ENCODE measurements around the gene BARHL1. TPM values are rescaled to one million over a fixed set of nuclear protein-coding genes. Genes with fewer than 3 reads are reported as not detected.

Gene BARHL1
- total RNA-seq, 1 donor = not detected

DNA sequence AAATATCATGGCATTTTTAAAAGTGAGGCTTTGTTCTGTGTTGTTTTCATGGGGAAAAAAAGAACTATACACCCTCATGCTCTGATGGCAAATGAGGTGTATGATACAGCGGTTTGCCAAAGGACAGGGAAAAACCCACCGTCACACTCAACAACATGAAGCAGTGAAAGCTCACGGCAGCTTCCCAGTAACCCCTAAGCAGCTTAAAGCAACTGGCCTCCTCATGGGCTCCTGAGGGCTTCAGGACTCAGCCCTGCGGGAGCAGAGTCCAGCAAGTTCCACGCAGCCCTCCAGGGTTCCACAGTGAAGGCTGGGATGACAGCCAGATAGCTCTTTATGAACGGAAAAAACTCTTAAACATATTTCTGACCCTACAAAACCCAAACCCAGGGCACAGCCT, 12.9 kb downstream of the BARHL1 start:
- no peak for DNase-seq (ENCODE audit: low read depth)
- TF ChIP-seq, protein P1, sequence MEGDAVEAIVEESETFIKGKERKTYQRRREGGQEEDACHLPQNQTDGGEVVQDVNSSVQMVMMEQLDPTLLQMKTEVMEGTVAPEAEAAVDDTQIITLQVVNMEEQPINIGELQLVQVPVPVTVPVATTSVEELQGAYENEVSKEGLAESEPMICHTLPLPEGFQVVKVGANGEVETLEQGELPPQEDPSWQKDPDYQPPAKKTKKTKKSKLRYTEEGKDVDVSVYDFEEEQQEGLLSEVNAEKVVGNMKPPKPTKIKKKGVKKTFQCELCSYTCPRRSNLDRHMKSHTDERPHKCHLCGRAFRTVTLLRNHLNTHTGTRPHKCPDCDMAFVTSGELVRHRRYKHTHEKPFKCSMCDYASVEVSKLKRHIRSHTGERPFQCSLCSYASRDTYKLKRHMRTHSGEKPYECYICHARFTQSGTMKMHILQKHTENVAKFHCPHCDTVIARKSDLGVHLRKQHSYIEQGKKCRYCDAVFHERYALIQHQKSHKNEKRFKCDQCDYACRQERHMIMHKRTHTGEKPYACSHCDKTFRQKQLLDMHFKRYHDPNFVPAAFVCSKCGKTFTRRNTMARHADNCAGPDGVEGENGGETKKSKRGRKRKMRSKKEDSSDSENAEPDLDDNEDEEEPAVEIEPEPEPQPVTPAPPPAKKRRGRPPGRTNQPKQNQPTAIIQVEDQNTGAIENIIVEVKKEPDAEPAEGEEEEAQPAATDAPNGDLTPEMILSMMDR (IDR thresholded peaks at IDR 0.05; ENCODE audit: insufficient read depth, low read length) = no peak
- H3K4me3 ChIP-seq (ENCODE audit: low read depth, low read length) = no peak overlapping the region

DNA sequence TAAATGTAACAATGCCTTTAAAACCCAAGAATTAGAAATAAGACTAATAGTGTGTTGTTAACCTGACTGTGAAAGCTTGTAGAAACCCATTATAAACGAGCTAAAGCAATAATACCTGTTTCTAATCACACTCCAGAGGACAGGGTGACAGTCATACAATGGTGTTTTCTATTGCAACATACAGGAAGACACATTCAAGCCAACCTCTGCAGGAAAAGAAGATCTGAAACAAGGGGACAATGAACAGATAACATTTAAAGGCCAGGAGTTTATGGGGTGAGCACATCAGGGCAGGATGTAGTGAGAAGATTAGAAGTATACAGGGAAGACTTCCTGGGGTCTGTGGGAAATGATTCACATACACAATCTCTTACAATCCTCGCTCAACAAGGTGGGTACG, 13.8 kb downstream of the BARHL1 start:
- TF ChIP-seq, protein P1 (IDR thresholded peaks at IDR 0.05; ENCODE audit: insufficient read depth, low read length) = no peak
- DNase-seq (ENCODE audit: low read depth) = no peak
- no peak overlapping the region for H3K4me3 ChIP-seq (ENCODE audit: low read depth, low read length)

DNA sequence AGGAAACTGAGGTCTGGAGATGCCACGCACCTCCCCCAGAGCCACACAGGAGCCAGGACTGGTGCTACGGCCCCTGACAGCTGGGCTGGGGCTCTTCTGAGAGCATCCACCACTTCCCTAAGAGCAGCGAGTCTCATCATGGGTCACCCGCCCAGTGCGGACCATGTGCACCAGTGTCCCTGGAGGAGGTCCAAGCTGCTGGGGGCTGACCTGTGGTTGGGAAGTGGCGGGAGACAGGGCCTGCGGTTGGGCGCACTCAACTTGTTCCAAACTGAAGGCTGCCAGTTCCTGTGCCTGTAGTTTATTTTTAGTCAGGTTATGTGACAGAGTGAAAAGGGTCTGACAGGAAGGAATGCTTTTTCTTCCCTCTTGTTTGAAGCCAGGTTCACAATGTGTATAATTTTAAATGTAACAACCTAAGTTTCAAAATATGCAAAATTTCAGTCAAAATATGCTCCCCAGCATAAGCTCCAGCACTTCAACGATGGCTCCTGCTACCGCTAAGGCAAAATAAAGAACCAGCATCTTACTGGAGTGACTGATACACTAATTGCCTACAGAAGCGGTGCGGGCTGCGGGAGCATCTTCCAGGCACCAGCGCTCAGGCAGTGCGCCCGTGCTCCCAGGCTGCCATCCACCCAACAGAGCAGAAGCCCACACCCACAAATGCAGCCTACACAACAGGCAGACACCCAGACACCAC, 14.8 kb downstream of the BARHL1 start:
- no peak overlapping the region for H3K4me3 ChIP-seq (ENCODE audit: low read depth, low read length)
- no peak for DNase-seq (ENCODE audit: low read depth)
- TF ChIP-seq, protein P1 (IDR thresholded peaks at IDR 0.05; ENCODE audit: insufficient read depth, low read length) = no peak

DNA sequence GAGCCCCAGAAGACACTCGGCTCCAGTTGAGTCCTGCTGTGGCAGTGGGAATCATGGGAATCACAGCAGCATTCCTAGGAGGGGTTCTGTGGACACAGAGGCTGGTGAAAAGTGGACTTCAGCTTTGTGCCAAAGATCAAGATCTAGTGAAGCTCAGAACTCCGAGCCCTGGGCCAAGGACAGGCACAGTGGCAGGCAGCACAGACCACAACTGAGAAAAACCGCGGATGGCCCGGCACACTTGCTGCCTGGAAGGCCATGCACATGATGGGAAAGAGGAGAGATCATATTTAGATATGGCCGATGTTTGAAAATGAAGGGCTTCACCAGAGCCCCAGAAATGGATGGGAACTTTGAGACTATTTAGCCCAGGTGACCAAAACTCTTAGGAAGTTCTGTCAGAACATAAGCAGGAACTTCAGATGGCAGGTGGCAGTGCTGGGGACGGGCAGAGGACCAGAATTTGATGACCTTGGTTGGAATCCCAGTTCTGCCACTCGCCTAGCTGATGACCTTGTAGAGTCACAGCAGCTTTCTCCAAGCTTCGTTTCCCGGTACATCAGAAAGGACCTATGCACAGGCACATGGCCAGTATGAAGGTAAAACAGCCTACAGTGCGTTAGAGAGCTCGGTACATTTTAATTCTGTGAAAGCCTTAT, 18.0 kb downstream of the BARHL1 start:
- no peak overlapping the region for H3K4me3 ChIP-seq (ENCODE audit: low read depth, low read length)
- TF ChIP-seq, protein P1 (IDR thresholded peaks at IDR 0.05; ENCODE audit: insufficient read depth, low read length) = no peak

DNA sequence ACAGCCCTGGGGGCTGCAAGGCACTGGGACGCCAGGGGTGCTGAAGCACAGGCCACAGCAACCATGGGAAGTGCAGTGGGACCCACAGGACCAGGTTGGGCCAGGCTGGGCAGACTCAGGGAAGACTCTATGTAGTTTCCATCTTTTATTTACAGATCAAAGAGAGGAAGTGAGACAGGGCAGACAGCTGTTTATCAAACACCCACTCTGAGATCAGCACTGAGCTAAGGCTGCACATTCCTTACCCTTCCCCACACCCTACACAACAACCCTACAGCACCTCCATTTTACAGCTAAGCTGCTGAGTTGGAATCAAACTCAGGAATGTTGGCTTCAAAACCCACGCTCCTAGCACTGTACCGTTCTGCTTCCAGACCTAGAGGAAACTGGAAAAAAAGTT, 19.8 kb downstream of the BARHL1 start:
- TF ChIP-seq, protein P1 (IDR thresholded peaks at IDR 0.05; ENCODE audit: insufficient read depth, low read length) = no peak
- no peak overlapping the region for H3K4me3 ChIP-seq (ENCODE audit: low read depth, low read length)
- DNase-seq (ENCODE audit: low read depth) = no peak

More for the DNA sequence above, 18.0 kb downstream of the BARHL1 start:
- DNase-seq (ENCODE audit: low read depth) = no peak

DNA sequence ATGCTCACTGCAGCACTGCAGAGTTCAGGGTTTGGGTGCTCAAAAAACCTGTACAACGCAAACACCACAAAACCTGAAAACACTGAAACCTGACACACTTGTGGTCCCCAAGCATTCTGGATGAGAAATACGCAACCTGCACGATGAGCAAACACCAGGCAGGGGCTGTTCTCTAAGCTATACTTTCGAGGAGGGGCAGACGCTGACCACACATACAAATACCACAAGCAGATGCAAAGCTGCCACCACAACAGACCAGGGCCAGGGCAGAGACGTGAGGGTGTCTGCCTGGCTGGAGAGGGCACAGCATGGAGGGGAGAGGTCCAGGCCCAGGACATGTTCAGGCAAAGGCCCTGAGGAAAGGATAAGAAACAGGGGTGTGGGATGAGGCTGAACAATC, 23.0 kb downstream of the BARHL1 start:
- DNase-seq (ENCODE audit: low read depth) = no peak
- H3K4me3 ChIP-seq (ENCODE audit: low read depth, low read length) = no peak overlapping the region
- TF ChIP-seq, protein P1 (IDR thresholded peaks at IDR 0.05; ENCODE audit: insufficient read depth, low read length) = no peak
